Measurements from ENCODE around the gene RHPN2.
A peak's percentile ranks its signal among the peaks of the same experiment; 100 is the strongest.

The RHPN2 gene

GRCh38 chr19:33064792-33065550 is at the start of gene RHPN2:
TSS of gene RHPN2 (minus strand) at chr19:33064888. CDS start at chr19:33064852, 36 bp downstream.
- peak; percentile 76 for DNase-seq (ENCODE audit: low read depth)

- no peak for DNase-seq (ENCODE audit: low read depth)
Observed at GRCh38 chr19:33114312-33114711, 49.6 kb upstream of the RHPN2 start.

- no peak for DNase-seq (ENCODE audit: low read depth)
Observed at GRCh38 chr19:33111587-33111986, 46.9 kb upstream of the RHPN2 start.

GRCh38 chr19:33110137-33110910 is 45.6 kb upstream of the RHPN2 start:
- DNase-seq (ENCODE audit: low read depth) = no peak

DNA sequence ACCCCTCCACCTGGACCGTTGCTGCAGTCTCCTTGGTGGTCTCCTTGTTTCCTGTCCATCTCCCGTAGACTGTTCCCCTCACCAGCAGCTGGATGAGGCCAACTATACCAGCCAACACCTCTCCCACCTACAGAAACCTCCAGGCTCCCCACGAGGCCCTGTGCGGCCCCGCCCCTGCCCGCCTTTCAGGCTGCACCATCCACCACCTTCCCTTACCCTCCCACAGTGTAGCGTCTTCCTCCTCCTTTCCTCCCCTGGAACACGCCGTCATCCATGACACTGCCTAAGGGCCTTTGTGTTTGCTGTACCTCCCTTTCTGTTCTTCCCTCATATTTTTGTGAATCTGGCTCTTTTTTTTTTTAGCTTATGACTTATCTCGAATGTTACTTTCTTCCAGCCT is 43.5 kb upstream of the RHPN2 start:
- no peak for DNase-seq (ENCODE audit: low read depth)

DNA sequence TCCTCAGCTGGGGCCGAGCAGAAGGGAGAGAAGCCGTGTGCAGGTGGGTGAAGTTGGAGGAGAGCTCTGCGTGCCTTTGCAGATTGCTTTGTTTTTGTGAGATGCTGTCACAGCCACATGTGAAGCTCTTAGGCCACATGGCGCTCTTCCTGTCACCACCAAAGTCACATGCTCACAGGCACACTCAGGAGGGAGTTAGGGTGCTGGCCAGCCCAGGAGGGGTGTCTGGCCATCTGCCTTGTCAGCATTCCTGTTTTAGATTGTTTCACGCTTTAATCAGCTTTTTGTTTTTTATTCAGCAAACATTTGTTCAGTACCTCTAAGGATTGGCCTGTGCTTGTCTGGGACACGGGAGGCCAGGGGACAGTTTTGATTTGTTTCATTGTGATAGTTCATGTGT is 38.2 kb upstream of the RHPN2 start:
- DNase-seq (ENCODE audit: low read depth) = no peak

- no peak for DNase-seq (ENCODE audit: low read depth)
Observed at GRCh38 chr19:33100894-33101644, 36.4 kb upstream of the RHPN2 start.

DNA sequence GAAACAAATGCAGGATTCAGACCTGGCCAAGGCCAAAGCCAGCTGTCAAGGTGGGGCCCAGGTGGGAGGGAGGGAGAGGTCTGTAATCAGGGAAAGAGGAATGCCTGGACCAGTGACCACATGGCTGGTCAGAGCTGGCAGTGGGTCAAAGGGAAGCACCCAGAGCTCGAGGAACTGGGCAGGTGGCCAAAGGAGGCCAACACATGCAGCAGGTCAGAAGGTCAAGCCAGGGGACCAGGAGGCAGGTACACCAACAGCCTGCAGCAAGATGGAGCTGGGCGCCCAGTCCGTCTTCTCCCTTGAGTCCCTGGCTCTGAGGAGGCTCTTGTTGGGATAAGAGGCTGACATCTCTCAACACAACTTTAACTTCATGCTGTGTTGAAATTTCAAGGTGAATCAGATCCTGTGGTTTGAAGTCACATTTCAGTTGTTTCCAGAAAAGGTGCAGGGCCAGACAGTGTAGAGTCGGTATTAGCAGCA is 33.4 kb upstream of the RHPN2 start:
- DNase-seq (ENCODE audit: low read depth) = no peak

DNA sequence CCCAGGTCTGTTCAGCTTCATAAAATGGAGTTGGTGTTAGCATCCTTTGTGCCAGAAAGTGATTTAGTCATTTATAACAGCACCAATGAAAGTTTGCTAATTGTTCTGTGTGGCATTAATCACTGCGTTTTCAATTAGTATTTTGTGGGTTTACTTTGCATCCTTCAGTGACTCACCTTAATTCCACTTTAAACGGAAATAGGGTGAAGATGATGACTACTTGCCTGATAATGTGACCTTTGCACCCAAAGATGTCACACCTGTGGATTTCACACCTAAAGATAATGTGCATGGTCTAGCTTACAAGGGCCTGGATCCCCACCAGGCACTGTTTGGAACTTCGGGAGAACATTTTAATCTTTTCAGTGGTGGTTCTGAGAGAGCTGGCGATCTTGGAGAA is 31.3 kb upstream of the RHPN2 start:
- no peak for DNase-seq (ENCODE audit: low read depth)

GRCh38 chr19:33094436-33095067 is 29.9 kb upstream of the RHPN2 start:
- DNase-seq (ENCODE audit: low read depth) = no peak

- DNase-seq (ENCODE audit: low read depth) = no peak
Observed at GRCh38 chr19:33093420-33094210, 28.9 kb upstream of the RHPN2 start.

DNA sequence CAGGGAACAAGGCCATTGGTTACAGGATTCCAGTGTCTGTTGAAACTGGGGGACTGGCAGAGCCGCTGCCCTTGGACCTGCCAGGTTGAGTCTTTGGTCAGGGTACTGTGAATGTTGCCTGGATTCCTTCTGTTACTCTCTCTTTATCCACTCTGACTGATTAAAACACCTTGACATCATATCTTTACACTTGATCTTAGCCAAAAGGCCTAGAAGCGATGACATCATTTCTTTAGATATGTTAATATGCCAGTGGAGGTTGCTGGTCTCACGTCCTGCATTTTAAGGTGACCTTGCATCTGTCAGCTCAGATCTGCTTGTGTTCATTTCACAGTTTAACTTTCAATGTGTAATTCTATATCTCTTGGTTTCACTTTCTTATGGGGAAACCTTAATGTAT is 25.5 kb upstream of the RHPN2 start:
- no peak for DNase-seq (ENCODE audit: low read depth)

DNA sequence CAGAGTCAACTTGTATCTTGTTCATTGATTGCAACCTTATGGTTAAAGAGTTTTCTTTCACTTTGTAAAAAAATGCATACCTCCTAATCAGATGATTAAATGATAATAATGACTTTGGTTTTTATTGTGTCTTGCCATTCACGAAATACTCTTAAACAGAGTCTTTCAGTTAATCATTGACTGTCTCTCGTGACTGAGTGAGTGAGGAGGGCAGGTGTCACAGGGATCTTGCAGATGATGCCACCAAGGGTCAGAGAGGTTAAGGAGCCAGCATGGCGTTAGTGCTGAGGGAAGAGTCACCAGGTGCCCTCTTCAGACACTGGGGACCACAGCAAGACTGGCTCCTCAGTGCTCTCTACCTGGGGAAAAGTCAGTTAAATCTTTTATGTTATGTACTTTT is 24.3 kb upstream of the RHPN2 start:
- no peak for DNase-seq (ENCODE audit: low read depth)

- DNase-seq (ENCODE audit: low read depth) = no peak
Observed at GRCh38 chr19:33086955-33087354, 22.3 kb upstream of the RHPN2 start.

DNA sequence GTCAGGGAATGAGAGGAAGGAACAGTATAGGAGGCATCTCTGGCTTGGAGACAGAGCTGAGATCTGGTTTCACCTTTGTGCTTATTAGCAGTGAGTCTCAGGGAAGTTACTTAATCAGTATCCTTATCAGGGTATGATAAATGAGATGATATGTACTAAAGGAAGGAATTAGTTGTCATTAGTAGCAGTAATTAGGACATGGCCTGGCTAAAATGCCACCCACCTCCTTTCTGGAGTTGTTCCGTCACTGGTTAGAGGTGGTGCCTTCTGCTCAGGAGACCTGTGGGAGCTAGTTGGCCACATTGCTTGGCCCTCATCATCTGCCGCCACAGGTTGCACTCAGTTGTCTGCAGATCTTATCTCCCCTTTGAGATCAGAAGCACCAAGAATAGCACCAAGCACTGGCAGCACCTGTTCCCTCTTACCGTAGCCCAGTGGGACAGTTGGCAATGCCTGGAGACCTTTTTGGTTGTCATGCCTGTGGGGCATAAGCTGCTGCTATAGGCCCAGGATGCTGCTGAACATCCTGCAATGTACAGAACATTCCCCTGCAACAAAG is 21.0 kb upstream of the RHPN2 start:
- DNase-seq (ENCODE audit: low read depth) = no peak

DNA sequence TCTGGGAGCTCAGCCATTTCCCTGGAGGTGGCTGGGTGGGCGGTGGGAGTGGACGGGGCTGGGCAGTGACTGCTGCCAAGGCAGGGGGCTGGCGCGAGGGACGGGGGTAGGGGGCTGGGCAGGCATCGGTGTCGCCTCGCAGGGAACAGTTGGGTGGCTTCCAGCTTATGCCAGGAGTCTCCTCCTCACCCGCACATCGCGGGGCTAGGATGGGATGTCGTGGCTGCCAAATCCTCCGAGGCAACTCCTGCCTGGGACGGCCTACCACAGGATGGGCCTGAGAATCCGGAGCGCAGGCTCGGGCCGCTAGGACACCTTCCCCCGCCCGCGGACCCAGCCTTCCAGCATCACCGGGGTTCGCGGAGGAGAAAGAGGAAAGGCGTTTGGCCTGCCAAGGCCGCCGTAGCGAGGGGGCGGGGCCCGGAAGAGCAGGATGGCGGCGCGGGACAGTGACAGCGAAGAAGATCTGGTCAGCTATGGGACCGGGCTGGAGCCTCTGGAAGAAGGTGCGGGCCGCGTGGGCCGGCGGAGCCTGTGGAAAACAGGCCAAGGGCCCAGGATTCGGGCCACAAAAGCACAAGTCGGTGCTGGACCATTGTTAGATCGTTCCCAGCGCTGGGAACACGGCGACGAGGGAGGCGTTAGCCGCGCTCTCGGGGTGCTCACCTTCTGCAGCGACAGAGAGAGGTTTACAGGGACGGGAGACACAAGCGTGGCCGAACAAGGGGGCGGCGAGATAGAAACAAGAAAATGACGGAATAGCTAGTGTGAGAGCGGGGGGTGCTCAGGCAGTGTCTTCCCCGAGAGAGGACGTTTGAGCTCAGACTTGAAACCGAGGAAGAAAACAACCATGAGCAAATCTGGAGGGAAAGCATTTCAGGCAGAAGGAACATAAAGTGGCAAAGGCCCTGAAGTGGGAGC is 16.3 kb upstream of the RHPN2 start, which contains the start of gene GPATCH1:
Gene GPATCH1 (plus strand): TSS at position 421 of the 921 bp plus-strand sequence. CDS start 13 bp downstream, at position 434.
- peak; percentile 84 for DNase-seq (ENCODE audit: low read depth)

DNA sequence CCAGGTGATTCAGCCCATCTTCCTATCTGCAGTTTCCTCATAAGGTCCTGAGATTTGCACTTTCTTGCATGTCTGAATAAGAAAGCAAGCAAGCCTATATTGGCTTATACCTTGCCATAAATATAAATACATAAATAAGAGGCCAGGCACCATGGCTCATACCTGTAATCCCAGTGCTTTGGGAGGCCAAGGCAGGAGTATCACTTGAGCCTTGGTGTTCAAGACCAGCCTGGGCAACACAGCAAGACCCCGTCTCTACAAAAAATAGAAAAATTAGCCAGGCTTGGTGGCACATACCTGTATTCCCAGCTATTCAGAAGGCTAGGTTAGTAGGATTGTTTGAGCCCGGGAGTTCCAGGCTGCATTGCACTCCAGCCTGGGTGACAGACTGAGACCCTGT is 10.8 kb upstream of the RHPN2 start:
- no peak for DNase-seq (ENCODE audit: low read depth)

GRCh38 chr19:33071887-33072286 is 7.2 kb upstream of the RHPN2 start:
- DNase-seq (ENCODE audit: low read depth) = no peak

- no peak for DNase-seq (ENCODE audit: low read depth)
Observed at GRCh38 chr19:33067121-33067520, 2.4 kb upstream of the RHPN2 start.

GRCh38 chr19:33066543-33066942 is 1.9 kb upstream of the RHPN2 start:
- DNase-seq (ENCODE audit: low read depth) = no peak
